Esophagus squamous epithelium (tissue), 4 donors: ENCODE measurements around the gene SELE.

ENCODE experiments used
- POLR2A ChIP-seq, 4 donors: fragments of 450-650 bp; IDR thresholded peaks; one replicate each; pipeline ENCODE4 v1.6.1; 2017; ENCODE audit warnings: antibody characterized with exemption in 4 of 4, mild to moderate bottlenecking in 4 of 4, moderate library complexity in 3 of 4
- TF ChIP-seq, protein P1 (sequence below), 6 experiments: fragments of 450-650 bp in 4 of 6; fragments of 200-600 bp in 2 of 6; sonication (generic) in 2 of 6; IDR thresholded peaks; one replicate each; pipeline ENCODE4 v1.5.1; 2016 to 2019; ENCODE audit warnings: antibody characterized with exemption in 6 of 6, mild to moderate bottlenecking in 4 of 6, moderate library complexity in 4 of 6

DNA sequence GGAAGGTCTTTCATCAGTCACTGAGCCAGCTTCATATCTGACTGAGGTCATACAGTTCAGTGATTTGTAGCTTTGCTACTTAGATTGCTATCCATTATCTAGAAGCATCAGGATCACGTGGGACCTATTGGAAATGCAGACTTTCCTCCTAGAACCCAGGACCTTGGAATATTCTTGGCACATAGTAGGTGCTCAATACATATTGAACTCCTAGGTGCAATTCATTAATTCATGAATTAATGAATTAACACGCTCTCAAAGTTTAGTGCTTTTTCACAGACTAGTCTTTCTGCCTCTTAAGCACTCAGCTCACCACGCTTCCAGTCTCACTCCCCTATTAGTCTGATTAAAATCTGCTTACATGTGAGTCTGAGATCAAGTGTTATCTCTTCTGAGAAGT, 48.7 kb upstream of the SELE start:
- TF ChIP-seq, protein P1, sequence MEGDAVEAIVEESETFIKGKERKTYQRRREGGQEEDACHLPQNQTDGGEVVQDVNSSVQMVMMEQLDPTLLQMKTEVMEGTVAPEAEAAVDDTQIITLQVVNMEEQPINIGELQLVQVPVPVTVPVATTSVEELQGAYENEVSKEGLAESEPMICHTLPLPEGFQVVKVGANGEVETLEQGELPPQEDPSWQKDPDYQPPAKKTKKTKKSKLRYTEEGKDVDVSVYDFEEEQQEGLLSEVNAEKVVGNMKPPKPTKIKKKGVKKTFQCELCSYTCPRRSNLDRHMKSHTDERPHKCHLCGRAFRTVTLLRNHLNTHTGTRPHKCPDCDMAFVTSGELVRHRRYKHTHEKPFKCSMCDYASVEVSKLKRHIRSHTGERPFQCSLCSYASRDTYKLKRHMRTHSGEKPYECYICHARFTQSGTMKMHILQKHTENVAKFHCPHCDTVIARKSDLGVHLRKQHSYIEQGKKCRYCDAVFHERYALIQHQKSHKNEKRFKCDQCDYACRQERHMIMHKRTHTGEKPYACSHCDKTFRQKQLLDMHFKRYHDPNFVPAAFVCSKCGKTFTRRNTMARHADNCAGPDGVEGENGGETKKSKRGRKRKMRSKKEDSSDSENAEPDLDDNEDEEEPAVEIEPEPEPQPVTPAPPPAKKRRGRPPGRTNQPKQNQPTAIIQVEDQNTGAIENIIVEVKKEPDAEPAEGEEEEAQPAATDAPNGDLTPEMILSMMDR (IDR thresholded peaks at IDR 0.05): no peak
- no peak for TF ChIP-seq POLR2A (IDR thresholded peaks at IDR 0.05)
